Mammary epithelial cell (primary cell): ENCODE measurements around the gene TBC1D22A.

Source experiments
- EZH2 ChIP-seq: IDR thresholded peaks from 2 replicates; pipeline ENCODE4 v1.6.1; 2012; ENCODE audit warnings: low read length, inconsistent platforms, borderline replicate concordance
- TF ChIP-seq, protein P1 (sequence below), 2 donors: IDR thresholded peaks in 1 of 2; conservative IDR thresholded peaks in 1 of 2; 2 replicates each; pipeline ENCODE4 v1.5.1; 2011 to 2012; ENCODE audit warnings: inconsistent platforms in 2 of 2, low read length in 2 of 2, mild to moderate bottlenecking in 2 of 2, control low read depth in 1 of 2, low read depth in 1 of 2; ENCODE audit not compliant: insufficient read depth in 1 of 2; ENCODE audit errors: extremely low read depth in 1 of 2

DNA sequence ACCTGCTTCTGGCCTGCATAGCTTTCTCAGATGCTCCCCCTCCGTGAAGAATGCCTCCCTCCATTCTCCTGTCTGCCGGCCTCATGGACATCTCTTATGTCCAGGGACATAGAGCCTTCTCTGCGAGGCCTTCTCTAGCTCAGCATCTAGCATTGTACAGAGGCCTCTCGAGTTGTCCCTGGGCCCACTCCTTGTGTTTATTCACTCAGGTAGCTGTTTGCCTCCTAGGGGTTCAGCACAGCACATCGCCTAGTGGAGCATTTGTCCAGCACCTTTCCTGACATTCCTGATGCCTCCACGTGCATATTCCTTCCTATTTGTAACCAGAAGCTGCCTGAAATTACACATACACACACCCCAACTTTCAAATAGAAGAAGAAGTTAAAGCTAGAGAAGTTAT lies 101.3 kb downstream of the TBC1D22A start:
- TF ChIP-seq, protein P1, sequence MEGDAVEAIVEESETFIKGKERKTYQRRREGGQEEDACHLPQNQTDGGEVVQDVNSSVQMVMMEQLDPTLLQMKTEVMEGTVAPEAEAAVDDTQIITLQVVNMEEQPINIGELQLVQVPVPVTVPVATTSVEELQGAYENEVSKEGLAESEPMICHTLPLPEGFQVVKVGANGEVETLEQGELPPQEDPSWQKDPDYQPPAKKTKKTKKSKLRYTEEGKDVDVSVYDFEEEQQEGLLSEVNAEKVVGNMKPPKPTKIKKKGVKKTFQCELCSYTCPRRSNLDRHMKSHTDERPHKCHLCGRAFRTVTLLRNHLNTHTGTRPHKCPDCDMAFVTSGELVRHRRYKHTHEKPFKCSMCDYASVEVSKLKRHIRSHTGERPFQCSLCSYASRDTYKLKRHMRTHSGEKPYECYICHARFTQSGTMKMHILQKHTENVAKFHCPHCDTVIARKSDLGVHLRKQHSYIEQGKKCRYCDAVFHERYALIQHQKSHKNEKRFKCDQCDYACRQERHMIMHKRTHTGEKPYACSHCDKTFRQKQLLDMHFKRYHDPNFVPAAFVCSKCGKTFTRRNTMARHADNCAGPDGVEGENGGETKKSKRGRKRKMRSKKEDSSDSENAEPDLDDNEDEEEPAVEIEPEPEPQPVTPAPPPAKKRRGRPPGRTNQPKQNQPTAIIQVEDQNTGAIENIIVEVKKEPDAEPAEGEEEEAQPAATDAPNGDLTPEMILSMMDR (conservative IDR thresholded peaks at IDR 0.05 in 1 of 2, IDR thresholded peaks at IDR 0.05 in 1 of 2; ENCODE audit: extremely low read depth in 1 of 2, insufficient read depth in 1 of 2, low read depth in 1 of 2, low read length in 2 of 2), result no peak
- TF ChIP-seq EZH2, result no peak
